Measurements from ENCODE around the gene FAM20C.
"Not testable (repeated sequence)": the region's sequence is repeated elsewhere in the genome, so short reads cannot be mapped to it uniquely, and the experiment has no call there.

Gene FAM20C

DNA sequence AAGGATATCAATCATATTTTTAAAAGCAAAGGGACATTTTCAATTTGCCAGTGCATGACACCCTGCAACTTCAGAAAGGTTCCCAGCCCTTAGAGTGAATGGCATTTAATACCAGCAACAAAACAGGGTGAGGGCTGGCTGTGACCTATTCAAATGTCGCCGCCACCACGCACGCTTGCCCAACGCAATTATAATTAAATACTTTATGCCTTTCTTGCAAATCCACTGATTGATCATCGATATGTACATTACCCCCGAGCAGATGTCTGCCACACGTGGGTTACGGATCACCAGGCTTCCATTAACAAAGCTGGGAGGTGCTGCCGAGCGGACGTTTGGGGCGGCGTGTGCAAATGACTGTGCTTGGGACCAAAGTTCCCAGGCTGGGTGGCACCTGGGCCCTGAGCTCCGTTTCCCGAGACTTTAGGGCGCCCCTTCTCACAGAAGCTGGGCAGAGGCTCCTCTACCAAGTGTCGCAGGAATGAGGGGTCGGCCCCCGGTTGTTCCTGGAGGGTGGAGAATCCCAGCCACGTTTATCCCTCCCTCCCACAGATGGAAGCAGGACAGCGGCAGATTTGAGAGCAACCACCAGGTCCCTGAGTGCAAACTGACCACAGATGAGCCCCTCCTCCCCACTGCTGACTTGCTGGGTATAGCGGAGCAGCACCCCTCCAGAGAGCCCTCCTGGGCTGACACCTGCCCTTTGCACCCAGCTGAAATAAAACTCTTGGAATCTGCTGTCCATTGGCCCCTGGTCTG, 101.5 kb downstream of the FAM20C start:
- no peak overlapping the region for H3K4me3 ChIP-seq (ENCODE audit: low read length)
- DNase-seq (ENCODE audit: low read depth, low spot score) = no peak

DNA sequence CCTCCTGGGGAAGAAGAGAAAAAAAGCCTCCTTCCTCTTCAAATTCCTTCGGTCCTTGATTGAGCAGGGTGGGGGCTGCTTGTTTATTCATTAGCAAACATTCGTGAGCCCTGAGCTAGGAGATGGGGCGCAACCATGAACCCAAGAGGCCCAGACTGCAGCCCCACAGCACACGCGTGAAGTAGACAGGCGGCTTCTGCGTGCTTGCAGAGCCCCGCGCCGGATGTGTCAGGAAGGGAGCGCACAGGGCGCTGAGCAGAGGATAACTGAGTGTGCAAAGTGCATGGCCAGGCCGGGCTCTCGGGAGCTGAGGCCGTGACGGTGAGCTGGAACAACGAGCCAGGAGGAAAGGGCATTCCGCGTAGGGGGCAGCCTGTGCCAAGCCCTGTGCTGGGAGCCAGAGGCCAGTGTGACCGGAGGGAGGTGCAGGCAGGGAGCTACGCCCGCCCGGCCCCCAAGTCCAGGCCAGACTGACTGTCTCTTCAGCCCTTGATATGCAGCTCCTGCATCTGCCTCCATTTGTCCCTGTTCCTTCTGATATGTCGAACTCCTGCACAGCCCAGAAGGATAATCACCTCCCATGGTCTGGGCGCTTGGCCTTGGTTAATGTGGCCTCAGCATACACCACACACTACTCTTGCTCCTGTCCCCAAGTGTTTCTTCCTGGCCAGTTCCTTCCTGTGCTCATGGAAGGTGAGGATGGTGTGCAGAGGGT, 102.2 kb downstream of the FAM20C start:
- no peak for DNase-seq (ENCODE audit: low read depth, low spot score)
- no peak overlapping the region for H3K4me3 ChIP-seq (ENCODE audit: low read length)

DNA sequence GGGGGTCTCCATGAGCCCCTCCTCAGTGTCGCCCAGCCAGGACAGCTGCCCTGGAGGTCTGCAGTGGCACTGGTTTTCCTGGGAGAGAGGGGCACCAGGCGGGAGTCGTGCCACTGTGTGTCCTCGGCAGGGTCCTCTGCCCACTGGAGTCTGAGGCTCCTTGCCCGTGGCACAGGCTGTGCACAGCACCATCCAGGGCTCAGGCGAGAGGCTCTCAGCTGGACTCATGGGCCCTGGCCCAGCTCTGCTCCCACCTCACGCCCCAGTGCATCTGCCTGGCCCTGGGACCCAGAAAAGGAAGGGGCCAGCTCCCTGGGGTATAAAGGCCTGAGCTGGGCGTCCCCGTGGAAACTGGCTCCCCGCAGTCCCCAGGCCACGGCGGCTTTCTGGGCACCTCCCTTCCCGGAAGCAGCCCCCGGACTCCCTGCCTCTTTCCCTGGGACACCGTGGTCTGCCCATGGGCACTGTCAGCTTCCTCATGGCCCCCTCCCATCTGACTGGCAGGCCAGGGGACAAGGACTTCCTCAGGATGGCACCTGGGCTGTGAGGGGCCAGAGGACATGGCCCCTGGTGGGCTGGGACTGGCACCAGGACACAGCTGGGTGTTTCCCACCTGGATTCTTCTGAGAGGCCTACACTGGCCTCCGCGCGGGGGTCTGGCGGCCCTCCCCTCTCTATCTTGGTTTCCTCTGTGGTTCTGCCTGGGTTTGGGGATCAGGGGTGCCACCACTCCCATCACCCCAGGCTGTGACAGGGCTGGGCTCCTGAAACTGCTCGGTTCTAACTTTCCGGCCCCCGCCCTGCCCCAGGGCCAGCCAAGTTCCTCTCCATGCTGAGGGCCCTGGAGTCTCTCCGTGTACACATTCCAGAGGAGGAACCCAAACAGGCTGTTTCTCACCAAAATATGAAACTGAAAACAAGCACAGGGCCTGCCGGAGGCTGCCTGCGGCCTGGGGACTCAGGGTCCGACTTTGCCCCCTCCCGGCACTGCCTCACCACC, 103.1 kb downstream of the FAM20C start:
- no peak overlapping the region for H3K4me3 ChIP-seq (ENCODE audit: low read length)
- DNase-seq (ENCODE audit: low read depth, low spot score) = no peak

DNA sequence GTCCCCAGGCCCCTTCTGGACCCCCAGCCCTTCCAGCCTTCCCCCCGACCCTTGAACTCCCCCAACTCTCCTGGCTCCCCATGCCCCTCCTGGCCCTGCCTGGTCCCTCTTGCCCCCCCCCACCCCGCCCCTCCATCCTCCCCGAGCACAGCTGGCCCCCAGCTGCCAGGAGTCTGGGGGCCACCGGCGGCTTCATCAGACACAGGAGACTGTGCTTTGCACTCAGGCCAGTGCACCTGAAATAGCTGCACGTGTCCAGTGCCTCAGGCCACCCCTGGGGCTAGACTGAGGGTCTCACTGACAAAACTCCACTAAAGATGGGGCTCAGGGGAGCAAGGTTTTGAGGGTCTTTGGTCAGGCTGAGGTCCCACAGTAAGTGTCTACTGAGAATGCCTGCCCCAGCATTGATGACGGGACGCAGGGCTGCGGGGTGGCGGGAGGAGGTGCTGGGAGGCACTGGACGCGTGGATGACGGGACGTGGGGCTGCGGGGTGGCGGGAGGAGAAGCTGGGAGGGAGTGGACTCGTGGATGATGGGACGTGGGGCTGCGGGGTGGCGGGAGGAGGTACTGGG, 104.1 kb downstream of the FAM20C start:
- DNase-seq (ENCODE audit: low read depth, low spot score) = no peak
- H3K4me3 ChIP-seq (ENCODE audit: low read length) = no peak overlapping the region

DNA sequence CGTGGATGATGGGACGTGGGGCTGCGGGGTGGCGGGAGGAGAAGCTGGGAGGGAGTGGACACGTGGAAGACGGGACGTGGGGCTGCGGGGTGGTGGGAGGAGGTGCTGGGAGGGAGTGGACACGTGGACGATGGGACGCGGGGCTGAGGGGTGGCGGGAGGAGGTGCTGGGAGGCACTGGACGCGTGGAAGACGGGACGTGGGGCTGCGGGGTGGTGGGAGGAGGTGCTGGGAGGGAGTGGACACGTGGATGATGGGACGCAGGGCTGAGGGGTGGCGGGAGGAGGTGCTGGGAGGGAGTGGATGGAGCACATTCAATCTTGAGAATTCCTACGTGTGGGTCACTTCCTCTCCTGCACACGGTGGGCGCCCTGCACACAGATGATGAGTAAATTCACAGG, 104.8 kb downstream of the FAM20C start:
- not testable (repeated sequence) for H3K4me3 ChIP-seq (ENCODE audit: low read length); DNase-seq (ENCODE audit: low read depth, low spot score)

DNA sequence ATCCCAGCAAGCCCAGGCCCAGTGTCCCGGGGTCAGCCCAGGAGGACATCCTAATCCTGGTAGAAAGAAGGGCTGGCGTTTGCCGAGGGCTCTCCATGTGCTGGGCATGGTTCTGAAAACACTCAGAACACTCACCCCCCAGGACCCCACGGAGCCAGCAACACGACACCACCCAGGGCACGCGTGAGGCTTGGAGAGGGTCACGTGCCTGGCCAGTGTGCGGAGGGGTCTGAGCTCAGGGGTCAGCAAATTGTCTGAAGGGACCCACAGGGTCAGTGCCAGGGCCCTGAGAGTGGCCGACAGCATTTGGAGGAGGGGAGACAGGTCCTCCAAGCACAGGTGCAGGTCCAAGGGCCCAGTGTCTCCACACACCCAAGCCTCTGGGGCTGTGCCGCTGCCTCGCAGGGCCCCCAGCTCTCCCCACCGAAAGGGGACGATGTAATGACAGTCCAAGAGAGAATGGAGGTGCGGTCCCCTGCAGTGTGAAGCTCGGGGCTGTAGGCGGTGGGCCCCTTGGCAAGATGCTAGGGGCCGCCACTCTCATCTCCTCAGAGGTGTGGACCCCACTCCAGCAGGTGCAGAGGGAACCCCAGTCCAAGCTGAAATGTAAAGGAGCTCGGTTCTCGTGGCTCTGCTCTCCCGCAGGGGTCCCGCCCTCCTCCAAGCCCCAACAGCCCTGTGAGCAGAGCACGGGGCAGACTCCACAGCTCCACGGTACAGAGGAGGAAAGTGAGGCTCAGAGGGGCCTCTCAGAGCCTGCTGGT, 105.4 kb downstream of the FAM20C start:
- no peak for DNase-seq (ENCODE audit: low read depth, low spot score)
- H3K4me3 ChIP-seq (ENCODE audit: low read length) = no peak overlapping the region

DNA sequence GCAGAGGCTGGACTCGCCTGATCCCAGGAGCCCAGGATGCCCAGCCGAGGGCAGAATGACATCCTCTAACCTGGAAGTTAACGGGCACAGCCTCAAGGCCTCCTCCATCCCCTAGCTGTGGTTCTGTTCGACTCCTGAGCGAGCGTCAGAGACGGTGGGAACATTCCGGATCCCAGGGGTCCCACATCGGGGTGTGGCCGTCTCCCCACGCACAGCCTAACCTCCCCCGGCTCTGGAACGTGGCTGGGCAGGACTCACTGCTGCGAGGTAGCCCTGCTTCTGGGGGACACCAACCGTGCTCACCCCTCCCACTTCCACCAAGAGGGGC, 106.0 kb downstream of the FAM20C start:
- no peak for DNase-seq (ENCODE audit: low read depth, low spot score)
- no peak overlapping the region for H3K4me3 ChIP-seq (ENCODE audit: low read length)

DNA sequence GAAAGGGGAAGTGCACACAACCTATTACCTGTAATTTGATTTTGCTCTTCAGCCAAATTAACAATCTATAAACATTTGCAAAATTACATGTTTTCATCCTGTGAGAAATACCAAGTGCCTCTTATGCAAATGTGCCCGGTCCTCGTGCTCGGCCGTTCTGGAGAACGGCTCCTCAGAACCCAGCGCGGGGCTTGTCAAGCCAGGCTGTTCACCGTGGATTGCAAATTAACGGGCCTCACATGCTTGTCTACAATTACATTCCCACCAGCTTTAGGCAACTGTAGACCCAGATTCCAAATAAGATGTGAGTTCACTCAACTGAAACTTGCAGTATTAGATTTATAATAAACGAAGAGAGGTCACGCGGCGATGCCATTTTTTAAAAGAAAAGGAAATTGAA, 106.4 kb downstream of the FAM20C start:
- H3K4me3 ChIP-seq (ENCODE audit: low read length) = no peak overlapping the region
- DNase-seq (ENCODE audit: low read depth, low spot score) = no peak

DNA sequence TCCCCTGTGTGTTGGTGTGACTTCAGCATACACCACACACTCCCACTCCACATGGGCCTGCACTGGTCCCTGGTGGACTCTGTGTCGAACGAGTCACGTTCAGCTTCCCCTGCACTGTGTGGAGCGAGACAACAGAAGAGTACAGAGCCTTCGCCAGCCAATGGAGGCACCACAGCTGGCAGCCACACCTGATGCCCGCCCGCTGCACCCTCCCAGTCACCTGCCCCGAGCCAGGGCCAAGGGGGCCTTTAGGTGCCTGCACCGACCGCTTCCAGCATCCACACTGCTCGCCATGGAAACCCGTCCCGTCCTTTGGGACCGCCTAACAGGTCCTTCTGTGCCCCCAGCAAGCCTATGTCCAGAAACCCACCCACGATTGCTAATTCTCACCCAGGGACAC, 106.8 kb downstream of the FAM20C start:
- no peak overlapping the region for H3K4me3 ChIP-seq (ENCODE audit: low read length)
- DNase-seq (ENCODE audit: low read depth, low spot score) = no peak

DNA sequence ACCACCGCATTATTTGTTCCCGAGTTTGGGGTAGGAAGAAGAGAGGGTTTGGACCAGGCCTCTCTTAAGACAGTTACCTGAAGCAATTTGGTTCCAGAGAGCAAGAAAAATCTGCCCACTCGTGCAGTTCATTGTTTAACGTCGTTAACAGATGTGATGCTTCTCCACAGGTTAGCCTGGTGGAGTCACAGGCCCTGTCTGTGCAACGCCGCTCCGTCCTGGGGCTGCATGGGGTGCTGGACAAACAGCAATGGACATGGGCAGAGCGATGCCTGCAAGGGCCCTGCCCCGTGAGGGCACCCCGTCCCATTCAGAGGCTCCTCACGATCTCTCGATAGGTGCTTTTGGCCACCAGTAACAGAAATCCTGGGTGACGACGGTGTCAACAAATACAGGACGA, 107.3 kb downstream of the FAM20C start:
- H3K4me3 ChIP-seq (ENCODE audit: low read length) = no peak overlapping the region
- DNase-seq (ENCODE audit: low read depth, low spot score) = no peak

DNA sequence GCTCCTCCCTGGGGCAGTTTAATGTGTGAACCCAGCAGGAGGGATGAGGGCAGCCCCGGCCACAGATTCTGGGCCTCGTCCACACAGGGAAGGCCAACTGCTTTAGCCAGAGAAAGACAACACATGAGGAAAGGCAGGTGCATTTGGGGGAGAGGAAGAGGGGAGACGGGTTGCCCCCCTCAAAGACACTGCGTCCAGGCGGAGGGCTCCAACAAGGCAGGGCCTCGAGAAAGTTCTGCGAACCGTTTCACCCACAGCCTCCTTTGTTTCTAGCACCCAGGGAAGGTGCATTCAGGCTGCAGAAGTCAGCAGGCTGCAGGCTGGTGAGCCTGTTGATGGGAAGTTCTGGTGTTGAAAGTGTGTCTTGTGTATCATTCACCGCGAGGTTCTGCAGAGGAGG, 107.7 kb downstream of the FAM20C start:
- no peak overlapping the region for H3K4me3 ChIP-seq (ENCODE audit: low read length)
- DNase-seq (ENCODE audit: low read depth, low spot score) = no peak

DNA sequence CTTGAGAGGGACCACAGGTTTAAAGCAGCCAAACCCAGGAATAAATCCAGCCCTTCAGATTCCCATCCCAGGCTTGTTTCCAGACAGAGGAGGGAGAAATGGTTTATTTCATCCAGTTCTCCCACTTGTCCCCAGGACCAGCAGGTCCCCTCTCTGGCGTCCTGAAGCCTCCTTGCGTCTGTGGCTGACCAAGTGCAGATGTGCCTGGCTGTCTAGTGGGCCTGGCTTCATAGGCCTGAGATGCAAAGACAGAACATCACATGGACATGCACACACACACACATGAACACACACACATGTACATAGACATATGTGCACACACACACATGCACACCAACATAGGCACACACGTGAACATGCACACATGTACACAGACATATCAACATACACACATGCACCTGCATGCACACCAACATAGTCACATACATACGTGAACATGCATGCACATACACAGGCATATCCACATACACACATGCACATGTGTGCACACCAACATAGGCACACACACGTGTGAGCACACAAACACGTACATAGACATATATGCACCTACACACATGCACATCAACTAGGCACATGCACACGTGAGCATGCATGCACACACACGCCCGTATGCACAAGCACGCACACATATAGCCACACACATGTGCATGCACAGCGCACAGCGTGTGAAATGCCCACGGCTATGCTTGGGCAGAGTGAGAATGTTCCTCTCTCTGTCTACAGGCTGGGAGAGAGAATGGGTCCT, 108.3 kb downstream of the FAM20C start:
- no peak overlapping the region for H3K4me3 ChIP-seq (ENCODE audit: low read length)

DNA sequence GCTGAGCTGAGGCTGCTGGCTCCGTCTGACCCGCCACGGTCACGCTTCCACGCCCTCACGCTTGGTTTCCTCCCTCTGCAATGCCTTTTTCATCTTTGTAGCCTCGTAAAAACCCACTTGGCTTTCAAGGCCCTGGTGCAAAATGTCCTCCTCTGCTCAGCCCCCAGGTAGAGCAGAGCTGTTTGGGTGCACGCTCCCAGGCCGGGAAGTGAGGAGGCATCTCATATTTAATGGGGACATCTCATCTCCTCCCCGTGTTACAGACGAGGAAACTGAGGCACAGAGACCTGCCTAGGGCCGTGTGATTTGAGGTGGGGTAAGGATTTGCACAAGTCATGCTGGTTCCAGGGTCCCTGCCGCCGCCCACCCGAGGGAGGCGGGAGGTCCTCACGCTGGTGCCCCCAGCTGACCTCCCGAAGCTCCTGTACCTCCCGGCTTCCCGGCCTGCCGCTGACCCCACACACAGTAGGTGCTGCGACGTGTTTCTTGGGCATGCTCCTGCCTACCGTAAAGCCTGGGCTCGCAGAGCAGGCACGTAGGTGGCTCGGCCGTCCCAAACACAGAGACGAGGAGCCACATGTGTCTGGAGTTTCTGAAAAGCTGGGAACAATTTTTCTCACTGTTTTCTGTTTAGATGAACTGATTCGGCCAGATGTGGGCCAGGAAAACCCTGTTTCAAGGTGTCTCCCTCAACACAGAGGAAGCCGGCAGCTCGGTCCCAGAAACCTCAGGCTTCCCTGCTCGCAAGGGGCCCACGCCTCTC, 109.1 kb downstream of the FAM20C start:
- no peak overlapping the region for H3K4me3 ChIP-seq (ENCODE audit: low read length)
- no peak for DNase-seq (ENCODE audit: low read depth, low spot score)

More for the DNA sequence above, 108.3 kb downstream of the FAM20C start:
- DNase-seq (ENCODE audit: low read depth, low spot score) = no peak

DNA sequence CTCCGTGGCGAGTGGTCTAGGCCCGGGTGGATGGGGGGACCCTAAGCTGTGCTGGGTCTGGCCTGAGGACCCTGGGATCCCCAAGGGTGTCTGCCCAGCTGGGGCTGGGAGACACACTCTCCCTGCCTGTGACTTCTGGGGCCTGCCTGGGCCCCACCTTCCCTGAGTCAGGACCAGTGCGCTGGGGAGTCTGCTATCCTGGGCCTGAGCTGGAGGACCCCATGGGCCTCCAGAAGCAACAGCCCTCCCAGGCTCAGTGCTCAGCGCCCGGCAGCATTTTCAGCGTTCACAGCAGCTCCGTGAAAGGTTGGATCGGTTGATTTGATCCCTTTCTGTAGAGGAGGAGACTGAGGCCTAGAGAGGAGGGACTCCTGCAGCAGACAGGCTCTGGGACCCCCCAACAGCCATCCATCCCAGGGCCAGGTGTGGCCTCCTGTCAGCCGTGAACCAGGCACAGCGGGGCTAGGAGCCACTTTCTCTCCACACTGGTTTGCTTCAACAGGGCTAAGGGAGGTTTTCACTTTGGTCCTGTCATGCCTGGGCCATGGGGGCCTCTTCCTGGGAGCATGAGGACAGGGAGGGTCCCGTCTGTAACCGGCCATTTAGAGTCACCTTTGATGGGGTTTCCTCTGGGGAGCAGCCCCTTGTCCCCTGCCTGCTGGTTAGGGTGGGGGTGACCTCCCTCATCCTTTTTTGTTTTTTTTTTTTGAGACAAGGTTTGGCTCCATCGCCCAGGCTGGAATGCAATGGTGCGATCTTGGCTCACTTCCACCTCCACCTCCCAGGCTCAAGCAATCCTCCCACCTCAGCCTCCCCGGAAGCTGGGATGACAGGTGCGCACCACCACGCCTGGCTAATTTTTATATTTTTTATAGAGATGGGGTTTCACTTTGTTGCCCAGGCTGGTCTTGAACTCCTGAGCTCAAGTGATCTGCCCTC, 110.0 kb downstream of the FAM20C start:
- DNase-seq (ENCODE audit: low read depth, low spot score) = no peak
- no peak overlapping the region for H3K4me3 ChIP-seq (ENCODE audit: low read length)

DNA sequence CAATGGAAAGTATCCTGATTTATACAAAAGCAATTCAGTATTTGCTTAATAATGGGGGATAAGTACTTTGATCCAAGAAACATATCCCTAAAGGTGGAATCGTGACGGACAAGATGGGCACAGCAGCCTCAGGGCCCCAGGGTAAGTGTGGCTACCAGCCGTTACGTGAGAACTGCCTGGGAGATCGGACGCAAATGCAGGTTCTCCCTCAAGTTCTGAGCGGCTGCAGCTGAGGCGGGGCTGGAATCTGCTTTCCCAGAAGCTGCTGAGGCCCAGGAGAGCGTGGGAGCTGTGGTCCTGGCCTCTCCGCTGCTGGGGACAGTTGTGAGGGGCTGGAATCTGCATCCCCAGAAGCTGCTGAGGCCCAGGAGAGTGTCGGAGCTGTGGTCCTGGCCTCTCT, 111.1 kb downstream of the FAM20C start:
- DNase-seq (ENCODE audit: low read depth, low spot score) = no peak
- H3K4me3 ChIP-seq (ENCODE audit: low read length) = no peak overlapping the region

DNA sequence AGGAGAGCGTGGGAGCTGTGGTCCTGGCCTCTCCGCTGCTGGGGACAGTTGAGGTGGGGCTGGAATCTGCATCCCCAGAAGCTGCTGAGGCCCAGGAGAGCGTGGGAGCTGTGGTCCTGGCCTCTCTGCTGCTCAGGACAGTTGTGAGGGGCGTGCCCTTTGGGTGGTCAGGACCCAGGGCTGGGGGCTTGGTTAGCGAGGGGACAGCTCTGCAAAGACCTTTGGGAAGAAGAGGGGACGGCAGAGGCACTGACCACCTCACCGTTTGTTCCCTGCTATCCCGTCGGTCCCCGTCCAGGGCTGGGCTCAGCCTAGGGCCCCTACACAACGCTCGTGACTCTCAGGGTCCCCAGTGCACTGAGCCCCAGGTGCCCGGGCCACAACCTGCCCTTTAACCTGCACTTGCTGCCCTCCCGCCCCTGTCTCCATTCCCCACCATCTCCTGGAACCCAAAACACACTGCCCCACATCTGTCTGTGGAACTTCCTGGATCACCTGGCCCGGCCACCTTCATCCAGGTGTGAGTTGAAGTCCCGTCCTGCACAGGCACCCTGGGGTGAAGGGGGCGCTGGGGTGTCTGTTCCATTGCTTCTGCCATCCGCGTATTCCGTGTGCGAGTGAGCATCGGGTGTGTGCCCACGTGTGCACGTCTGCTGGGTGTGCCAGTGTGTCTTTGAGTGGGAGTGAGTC, 111.7 kb downstream of the FAM20C start:
- no peak for DNase-seq (ENCODE audit: low read depth, low spot score)
- H3K4me3 ChIP-seq (ENCODE audit: low read length) = no peak overlapping the region

All from Jurkat, Clone E6-1 (cell line).